Activated CD8-positive, alpha-beta memory T cell treated with anti-CD3 and anti-CD28 coated beads for 24 hours (primary cell): Measurements from ENCODE around the gene ITGB6.
"Not testable (repeated sequence)": the region's sequence is repeated elsewhere in the genome, so short reads cannot be mapped to it uniquely, and the experiment has no call there.

Experiments
- DNase-seq: peaks from one replicate; pipeline ENCODE4 v3.0.0-alpha.2; 2020

ITGB6 gene

GRCh38 chr2:160139350-160139749, 60.7 kb downstream of the ITGB6 start:
- DNase-seq: no peak

GRCh38 chr2:160138406-160138805, 61.7 kb downstream of the ITGB6 start:
- DNase-seq: no peak

GRCh38 chr2:160137464-160137863, 62.6 kb downstream of the ITGB6 start:
- no peak for DNase-seq

- DNase-seq: no peak
Measured at GRCh38 chr2:160132761-160133160, 67.3 kb downstream of the ITGB6 start.

- DNase-seq: no peak
Measured at GRCh38 chr2:160126756-160127155, 73.3 kb downstream of the ITGB6 start.

- no peak for DNase-seq
Measured at GRCh38 chr2:160126315-160126714, 73.8 kb downstream of the ITGB6 start.

GRCh38 chr2:160125828-160126227, 74.2 kb downstream of the ITGB6 start:
- no peak for DNase-seq

GRCh38 chr2:160125366-160125765, 74.7 kb downstream of the ITGB6 start:
- no peak for DNase-seq

GRCh38 chr2:160124571-160124970, 75.5 kb downstream of the ITGB6 start:
- DNase-seq: no peak

- DNase-seq: not testable (repeated sequence)
Measured at GRCh38 chr2:160114721-160115120, 85.4 kb downstream of the ITGB6 start.

- DNase-seq: no peak
Measured at GRCh38 chr2:160114020-160114419, 86.1 kb downstream of the ITGB6 start.

- no peak for DNase-seq
Measured at GRCh38 chr2:160111951-160112798, 87.9 kb downstream of the ITGB6 start.

GRCh38 chr2:160110674-160111239, 89.3 kb downstream of the ITGB6 start:
- no peak for DNase-seq

GRCh38 chr2:160109939-160110673, 90.0 kb downstream of the ITGB6 start:
- DNase-seq: no peak

GRCh38 chr2:160109243-160109642, 90.8 kb downstream of the ITGB6 start:
- DNase-seq: no peak

- no peak for DNase-seq
Measured at GRCh38 chr2:160108646-160109045, 91.4 kb downstream of the ITGB6 start.

- DNase-seq: no peak
Measured at GRCh38 chr2:160105366-160105765, 94.7 kb downstream of the ITGB6 start.

- no peak for DNase-seq
Measured at GRCh38 chr2:160104115-160104514, 96.0 kb downstream of the ITGB6 start.

GRCh38 chr2:160097326-160097725, 102.7 kb downstream of the ITGB6 start:
- DNase-seq: no peak

GRCh38 chr2:160096409-160096808, 103.7 kb downstream of the ITGB6 start:
- no peak for DNase-seq

- no peak for DNase-seq
Measured at GRCh38 chr2:160092445-160092844, 107.6 kb downstream of the ITGB6 start.

- DNase-seq: no peak
Measured at GRCh38 chr2:160091381-160091780, 108.7 kb downstream of the ITGB6 start.

GRCh38 chr2:160087854-160088745, 112.0 kb downstream of the ITGB6 start:
- no peak for DNase-seq
